Dedifferentiated amniotic fluid mesenchymal stem cell (primary cell): ENCODE data around the gene CDH26.
"Not testable (repeated sequence)": the region's sequence is repeated elsewhere in the genome, so short reads cannot be mapped to it uniquely, and the experiment has no call there.

Experiments
- DNase-seq: peaks from one replicate; pipeline ENCODE4 v3.0.0-alpha.2; 2016; ENCODE audit errors: extremely low spot score

The CDH26 gene

DNA sequence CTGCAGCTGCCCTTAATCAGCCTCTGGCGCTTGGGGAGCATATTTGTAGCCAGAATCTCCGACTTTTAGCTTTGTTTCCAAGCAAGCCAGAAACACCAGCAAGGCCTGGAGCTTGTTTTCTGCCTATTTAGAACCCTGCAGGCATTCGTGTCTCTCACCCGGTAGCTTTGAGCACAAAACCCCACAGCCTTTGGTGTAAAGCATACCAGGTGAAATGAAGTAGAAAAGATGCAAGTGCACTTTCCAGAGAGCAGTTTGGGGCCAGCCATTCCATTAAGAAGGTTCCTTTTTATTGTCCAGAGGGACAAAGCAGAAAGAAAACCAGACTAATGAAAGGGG lies 17.3 kb upstream of the CDH26 start:
- DNase-seq, result no peak

DNA sequence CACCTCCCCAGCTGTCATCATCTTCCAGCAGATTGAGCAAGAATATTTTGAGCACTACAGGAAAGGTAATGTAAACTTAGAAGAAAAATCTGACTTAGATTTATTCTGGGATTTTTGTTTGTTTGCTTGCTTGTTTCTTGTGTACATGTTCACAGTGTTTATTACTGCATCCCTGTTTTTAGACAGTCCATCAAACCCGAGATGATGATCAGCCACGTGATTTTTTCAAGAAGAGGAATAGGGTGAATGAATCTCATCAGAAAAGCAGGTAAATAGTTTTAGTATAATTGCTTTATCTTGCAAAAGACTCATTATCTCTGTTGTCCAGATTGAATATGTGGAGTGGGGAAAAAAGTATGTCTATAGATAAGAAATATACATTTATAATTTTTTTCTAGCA lies 16.0 kb upstream of the CDH26 start:
- DNase-seq, result no peak

DNA sequence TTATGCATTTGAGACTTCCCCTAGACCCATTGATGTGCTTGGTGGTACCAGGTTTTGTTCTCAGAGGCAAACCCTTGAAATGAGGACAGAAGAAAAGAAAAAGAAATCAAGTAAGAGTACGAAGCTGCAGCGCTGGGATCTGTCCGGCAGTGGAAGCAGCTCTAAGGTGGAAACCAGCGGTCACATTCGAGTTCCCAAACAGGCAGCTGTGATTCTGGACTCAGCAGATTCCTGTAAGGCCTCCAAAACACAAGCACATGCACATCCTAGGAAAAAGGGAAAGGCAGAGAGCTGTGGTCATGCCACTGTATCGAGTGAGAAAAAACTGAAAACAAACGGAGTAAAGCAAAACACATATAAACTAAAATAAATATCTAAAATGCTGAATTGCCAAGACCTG lies 13.5 kb upstream of the CDH26 start:
- no peak for DNase-seq

DNA sequence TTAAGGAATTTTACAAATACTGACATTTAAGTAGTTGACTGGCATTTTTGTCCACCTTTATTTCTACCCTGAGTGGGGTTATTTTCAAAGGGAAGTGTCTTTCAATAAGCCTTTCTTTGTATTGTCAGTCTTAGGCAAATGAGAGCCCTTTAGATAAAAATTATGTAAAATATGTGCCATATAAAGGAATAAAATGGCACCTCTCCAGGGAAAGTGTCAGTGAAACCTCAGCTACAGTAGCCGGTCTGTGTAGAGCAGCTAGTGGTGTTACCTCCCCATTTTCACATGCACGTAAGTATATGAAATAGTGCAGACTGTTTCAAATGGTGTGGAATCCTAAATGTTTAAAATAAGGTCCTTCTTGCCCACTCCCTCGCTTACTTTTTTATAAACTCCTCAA lies 13.0 kb upstream of the CDH26 start:
- DNase-seq, result no peak

DNA sequence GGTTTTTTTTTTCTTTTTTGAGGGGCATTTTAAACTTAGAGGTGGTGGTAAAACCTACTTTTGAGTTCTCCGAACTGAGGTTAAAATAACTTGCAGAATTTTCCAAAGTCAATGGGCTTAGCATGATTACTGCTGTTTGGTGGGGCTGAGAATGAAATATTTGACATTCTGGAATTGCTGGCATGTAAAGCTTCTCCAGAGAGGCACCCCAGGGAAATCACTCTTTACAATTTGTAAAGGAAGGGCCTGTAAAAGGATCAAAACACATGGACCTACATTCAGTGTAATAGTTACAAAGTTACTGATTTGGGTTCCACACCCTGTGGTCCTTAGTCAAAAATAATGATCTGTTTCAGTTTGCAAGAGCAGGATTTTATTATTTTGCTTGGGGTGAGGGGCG lies 12.5 kb upstream of the CDH26 start:
- DNase-seq, result peak; percentile 37

DNA sequence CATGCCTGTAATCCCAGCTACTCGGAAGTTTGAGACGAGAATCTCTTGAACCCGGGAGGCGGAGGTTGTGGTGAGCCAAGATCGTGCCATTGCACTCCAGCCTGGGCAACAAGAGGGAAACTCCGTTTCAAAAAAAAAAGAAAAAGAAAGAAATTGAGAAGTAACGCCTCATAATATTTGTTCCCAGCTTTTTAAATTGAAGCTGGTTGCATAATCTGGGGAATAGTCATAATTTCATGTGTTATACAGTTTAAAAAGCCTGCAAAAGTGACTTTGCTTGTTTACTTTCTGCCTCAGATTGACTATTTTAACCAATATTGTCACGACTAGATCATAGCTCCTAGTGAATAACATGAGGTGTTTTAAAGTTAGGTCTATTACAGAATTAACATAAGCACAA lies 10.8 kb upstream of the CDH26 start:
- no peak for DNase-seq

DNA sequence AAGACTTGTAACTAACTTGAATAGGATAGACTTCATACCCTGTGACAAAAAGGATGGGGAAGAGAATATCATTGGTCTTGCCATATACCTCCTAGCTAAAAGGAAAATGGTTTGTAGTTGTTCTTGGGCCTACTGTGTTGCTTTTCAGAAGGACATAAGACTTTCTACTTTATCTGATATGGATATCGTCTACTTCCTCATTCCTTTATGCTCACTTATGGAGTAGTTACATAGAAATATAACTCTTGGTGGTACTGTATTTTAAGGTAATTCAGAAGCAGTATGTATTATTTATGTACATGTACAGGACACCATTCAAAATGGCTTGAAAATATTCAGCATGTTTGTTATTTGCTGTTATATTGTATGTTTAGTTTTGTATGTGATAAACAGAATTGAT lies 10.0 kb upstream of the CDH26 start:
- DNase-seq, result no peak

DNA sequence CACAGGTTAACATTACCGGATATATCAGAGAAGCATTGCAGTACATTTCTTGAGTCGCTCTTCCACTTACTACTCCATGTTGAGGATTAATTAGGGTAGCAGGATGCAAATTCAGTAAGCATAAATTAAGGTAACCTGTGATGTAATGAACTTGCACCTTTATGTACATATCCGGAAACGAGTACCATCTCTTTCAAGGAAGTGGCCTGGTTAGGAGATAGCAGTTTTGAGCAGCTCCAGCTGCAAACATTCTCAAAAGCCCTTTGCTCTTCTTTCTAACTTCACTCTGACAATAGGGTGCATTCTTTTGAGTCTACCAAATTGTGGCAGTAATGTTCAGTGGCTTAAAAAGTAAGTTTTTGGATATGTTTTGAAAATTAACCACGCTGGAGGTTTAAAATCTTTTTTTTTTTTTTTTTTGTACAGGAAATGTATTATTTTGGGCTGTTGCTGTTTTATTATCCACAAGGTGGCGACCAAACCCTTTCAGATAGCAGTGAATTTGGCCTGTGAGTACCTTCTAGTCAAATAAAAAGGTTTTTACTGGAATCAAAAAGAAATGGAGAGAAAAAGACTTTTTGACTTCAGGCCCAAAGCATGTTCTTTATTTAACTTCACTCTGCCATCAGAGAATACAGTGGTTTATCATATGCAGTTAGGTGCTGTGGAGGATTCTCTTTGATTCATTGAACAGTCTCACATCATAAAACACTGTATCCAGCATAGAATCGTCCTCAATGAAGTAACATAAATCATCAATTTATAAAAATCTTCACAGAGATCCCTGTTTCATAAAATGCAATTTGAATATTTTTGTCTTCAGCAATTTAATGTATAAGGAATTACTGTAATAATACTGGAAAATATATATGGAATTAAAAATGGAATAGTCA lies 9.1 kb upstream of the CDH26 start:
- peak; percentile 40 for DNase-seq

DNA sequence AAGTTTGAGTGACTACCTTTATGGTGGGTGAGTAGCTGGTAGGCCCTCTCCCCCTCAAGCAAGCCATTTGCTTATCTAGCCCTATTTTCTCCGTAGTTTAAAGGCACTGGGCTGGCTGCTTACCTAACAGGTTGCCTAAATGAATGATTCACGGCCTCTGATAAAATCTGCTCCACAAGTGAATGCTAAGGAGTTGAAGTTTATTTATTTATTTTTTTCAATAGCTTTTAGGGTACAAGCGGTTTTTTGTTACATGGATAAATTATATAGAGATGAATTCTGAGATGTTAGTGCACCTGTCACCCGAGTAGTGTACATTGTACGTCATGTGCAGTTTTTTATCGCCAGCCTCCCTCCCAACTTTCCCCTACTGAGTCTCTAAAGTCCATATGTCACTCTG lies 8.3 kb upstream of the CDH26 start:
- DNase-seq, result no peak

DNA sequence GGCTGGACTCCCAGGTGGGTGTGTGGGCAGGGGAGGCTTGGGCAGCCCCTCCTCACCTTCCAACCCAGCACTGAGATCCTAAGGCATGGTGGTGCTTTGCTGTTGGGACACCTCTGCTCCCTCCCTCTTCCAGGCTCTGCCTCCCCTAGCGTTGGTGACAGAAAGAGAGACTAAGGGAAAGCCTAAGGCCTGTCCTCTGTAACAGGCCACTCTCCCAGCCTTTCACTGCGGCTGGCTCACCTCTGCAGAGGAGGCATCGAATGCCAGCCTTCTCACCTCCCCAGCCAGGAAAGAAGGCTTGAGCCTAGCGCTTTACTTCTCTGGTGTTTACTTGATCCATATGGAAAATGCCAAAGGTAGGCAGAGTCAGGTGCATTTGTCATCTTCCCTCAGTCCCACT lies 3.5 kb upstream of the CDH26 start:
- DNase-seq, result no peak

DNA sequence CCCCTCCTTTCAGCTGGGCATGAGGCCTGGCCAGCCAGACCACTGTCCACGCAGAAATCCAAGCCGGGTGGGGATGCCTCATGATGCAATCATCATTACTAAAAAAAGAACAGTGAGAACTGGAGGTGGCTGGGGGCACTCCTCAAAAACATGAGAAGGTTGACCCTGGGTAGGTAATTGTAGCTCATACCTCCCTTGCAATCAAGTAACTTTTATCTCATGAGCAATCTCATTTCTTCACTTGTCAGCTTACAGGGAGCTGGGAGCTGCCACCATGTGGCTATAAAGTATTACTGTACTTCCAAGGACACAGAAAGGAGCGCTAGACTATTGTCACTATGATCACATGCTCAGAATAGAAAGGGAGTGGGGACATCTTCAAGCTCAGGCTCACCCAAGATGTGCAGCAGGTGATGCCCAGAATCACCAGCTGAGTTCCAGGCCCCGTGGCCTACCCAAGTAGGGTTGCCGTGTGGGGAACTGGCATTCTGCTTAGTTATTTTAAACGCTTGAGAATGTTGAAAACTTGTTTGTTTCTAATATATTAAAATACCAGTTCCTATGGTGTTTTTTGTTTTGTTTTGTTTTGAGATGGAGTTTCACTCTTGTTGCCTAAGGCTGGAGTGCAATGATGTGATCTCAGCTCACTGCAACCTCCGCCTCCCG lies 3.0 kb upstream of the CDH26 start:
- no peak for DNase-seq

DNA sequence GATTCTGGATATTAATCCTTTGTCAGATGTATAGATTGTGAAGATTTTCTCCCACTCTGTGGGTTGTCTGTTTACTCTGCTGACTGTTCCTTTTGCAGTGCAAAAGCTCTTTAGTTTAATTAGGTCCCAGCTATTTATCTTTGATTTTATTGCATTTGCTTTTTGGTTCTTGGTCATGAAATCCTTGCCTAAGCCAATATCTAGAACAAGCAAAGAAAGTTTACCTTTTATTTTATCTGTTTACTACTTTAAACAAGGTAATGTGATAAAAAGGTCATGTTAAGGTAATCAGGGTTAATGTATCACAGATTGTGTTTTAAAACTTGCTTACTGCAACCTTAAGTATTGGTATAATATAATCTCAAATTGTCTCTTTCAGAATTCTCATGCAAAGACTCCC lies 655 bp upstream of the CDH26 start:
- DNase-seq, result not testable (repeated sequence)

DNA sequence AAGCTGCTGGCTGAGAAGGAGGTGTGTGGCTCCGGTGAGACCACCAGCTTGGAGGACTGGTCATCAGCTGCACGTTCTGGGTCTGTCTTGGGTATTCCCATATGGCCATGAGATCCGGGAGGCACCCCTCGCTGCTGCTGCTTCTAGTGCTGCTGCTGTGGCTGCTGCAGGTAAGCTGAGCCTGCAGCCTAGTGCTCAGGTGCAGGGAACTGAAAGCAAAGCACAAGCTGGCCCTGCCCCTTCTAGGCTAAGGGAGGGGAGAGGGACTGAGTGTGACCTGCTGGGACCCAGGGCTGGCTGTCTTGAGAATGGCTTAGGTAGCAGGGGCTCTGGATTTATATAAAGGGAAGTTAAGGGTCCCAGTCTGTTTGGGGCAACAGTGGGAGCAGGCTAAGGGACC lies 403 bp downstream of the CDH26 start:
- DNase-seq, result no peak

DNA sequence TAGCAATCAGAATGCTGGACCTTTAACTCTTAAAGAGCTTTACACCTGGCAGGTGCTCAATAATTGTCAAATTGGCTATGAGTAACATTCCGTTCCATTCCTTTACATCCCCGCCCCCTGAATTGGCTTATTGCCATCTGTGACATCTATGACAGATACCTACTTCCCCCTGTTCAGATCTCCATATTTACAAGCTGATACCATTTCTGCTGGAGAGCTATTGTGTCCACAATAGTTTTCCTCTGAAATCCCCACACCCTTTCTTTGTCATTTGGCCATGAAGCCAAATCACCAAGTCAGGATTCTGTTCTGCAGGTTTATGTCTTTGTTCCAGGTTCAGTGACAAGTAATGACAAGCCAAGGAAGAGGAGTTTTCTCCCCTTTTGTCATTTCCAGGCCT lies 3.2 kb downstream of the CDH26 start:
- DNase-seq, result no peak

DNA sequence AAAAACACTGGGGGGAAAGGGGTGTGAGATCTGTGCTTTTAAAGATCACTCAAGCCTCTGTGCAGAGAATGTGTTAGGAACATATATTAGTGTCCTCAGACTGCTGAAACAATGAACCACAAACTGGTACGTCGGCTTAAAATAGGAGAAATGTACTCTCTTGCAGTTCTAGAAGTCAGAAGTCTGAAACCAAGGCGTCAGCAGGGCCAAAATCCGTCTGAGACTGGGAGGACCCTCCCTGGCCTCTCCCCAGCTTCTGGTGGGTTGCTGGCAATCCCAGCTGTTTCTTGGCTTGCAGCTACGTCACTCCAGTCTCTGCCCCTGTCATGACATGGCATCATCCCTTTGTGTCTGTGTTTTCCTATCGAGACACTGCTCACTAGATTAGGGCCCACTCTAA lies 3.9 kb downstream of the CDH26 start:
- DNase-seq, result no peak

DNA sequence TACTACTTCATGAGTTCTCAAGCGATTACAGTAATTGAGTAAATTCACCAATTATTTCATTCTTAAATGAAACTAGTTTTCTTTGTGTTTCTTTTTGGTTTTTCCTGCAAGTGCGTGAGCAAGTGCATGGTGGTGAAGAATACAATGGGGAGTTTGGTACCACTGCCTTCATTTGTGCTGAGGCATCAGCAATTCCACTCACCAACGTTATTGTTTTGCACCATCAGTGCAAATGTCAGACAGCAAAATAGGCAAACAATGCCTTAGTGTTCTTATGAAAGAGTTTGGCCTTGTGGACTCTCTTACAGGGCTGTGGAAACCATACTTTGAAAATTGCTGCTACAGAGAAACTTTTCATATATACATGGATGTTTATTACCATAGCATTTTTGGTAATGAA lies 8.2 kb downstream of the CDH26 start:
- DNase-seq, result no peak

DNA sequence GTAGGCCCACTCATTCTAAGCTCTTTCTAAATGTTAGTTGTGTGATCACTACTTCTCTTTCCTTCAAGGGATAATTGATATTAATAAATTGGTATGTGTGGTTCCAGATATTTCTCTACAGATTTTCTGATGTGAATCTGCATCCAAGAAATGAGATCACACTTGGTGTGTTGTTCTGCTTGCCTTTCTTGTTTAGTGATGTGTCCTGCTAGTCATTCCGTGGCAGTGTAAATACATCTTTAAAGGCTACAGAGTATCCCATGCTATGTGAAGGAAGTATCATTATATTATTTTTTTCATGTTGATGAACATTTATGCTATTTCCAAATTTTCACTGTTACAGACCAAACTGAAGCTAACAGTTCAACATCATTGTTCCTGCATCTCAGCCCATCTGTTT lies 13.2 kb downstream of the CDH26 start:
- no peak for DNase-seq

DNA sequence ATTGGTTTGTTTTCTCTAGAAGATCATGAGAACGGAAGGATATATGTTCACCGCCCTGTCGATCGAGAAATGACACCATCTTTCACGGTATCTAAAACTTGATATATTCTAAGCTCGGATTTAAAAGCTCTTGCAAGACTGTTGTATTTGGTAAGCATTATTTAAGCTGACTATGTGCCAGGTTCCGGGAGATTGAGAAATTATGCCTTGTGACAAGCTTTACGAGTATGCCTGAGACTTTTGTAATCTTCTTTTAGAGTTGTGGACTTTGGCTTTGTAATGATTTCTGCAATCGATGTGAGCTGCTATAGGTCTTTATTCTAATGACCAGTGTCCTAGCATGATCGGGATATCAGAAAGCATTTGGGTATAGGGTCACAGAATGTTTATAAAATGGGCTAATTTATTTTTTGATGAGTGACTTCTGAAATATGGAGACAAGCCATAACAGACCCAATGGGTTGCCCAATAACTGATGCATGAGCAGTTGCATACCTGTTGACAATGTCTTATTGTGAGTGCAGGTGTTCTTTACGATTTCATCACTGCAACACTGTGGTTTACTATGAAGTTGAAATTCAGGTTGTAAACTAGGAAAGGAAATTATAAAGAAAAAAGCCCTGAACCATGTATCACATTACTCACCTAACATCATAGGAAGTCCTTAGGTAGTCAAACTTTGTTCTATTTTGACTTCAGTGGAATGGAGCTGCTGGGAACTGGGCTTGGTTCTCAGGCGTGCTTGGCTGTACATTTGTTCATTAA lies 14.0 kb downstream of the CDH26 start:
- no peak for DNase-seq

DNA sequence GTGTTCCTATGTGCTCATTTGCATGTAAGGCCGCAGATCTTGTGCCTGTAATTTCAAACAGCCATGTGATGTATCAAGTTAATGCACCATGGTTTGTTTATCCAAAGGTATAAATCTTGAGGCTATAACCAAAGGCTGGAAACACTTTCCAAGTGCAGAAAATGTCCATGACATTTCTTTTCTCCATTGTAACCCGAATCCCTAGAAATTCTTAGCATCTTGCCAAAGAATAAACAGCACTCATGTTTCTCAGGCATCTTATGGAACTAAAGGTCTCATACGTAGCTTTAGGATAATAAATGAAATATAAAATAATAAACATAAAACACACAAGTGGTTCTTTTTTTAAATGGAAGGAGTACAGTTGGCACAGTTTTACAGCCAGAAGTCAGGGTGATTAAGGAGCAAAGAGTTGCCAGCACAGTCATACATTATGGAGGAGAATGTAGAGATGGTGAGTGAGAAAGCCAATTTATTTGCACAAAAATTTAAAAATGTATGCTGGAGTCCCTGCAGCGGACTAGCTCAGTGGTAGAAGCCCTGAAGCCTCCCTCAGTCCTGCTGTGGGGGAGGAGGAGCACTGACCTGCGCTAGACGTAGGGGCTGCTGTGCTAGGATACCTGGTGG lies 18.0 kb downstream of the CDH26 start:
- peak; percentile 32 for DNase-seq

DNA sequence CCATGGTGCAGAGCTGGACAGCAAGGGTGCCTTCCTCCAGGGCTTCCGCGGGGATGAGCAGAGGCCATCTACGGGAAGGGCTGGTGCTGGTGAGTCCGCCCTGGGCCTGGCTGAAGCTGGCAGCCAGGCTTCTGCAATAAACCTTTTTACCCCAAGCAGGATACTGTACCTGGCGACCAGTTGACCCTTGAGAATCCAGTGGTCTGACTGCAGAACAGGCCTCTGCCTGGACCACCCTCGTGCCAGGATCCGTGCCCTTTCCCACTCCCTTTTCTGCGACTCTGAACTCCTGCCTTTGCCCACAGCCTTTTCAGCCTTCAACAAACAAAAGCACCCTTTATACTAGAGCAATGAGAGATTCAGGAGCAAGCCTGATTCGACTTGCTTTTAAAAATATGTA lies 18.9 kb downstream of the CDH26 start:
- no peak for DNase-seq

DNA sequence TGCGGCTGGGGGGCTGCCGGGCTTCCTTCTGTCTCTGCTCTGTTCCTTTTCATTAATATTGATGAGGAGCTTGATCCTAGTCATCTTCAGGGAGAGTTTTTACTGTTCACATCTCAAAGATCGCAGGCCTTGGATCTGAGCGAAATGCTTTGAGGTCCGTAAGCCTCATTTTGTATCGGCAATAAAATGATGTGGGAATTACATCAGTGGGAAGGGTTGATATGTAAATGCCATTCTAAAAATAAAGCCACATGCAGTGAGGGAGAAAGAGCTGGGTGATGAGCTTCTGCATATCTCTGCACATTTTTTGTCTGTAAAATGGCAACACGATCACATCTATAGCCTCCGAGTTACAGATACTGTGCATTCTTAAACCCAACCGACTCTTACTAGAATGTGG lies 24.9 kb downstream of the CDH26 start:
- no peak for DNase-seq

DNA sequence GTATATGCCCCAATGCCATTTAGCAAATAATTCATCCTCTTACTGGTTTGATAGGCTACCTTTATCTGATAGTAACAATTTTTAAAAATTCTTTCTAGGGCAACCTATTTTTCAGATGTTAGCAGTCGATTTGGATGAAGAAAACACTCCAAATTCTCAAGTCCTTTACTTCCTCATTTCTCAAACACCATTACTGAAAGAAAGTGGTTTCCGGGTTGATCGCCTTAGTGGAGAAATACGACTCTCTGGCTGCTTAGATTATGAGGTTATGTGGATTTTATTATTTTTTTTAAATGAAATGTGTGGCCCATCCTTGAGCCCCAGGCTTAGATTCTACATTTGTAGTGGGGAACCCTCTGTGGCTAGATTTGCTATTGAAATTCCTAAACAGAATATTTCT lies 26.3 kb downstream of the CDH26 start:
- no peak for DNase-seq
